ENCODE data around the gene KDSR.

KDSR gene

GRCh38 chr18:63322206-63322605 is 44.8 kb downstream of the KDSR start:
- DNase-seq (ENCODE audit: low read depth, low spot score) = no peak

- DNase-seq (ENCODE audit: low read depth, low spot score) = no peak
Observed at GRCh38 chr18:63321291-63321690, 45.7 kb downstream of the KDSR start.

GRCh38 chr18:63320975-63321265 is 46.1 kb downstream of the KDSR start:
- DNase-seq (ENCODE audit: low read depth, low spot score) = no peak

GRCh38 chr18:63320123-63320974 is 46.7 kb downstream of the KDSR start:
- no peak for DNase-seq (ENCODE audit: low read depth, low spot score)

GRCh38 chr18:63319383-63320122 is 47.5 kb downstream of the KDSR start, which contains the start of gene BCL2:
Gene BCL2, minus strand, starts transcription at chr18:63319769.
- no peak for DNase-seq (ENCODE audit: low read depth, low spot score)

- no peak for DNase-seq (ENCODE audit: low read depth, low spot score)
Observed at GRCh38 chr18:63318889-63319382, 48.1 kb downstream of the KDSR start.

GRCh38 chr18:63317982-63318888 is 48.8 kb downstream of the KDSR start:
- peak; percentile 75 for DNase-seq (ENCODE audit: low read depth, low spot score)

GRCh38 chr18:63317556-63317946 is 49.5 kb downstream of the KDSR start:
- DNase-seq (ENCODE audit: low read depth, low spot score) = no peak

- DNase-seq (ENCODE audit: low read depth, low spot score) = no peak
Observed at GRCh38 chr18:63316612-63317555, 50.1 kb downstream of the KDSR start.

GRCh38 chr18:63315876-63316275 is 51.1 kb downstream of the KDSR start:
- DNase-seq (ENCODE audit: low read depth, low spot score) = no peak

GRCh38 chr18:63315131-63315662 is 51.8 kb downstream of the KDSR start:
- no peak for DNase-seq (ENCODE audit: low read depth, low spot score)

- DNase-seq (ENCODE audit: low read depth, low spot score) = no peak
Observed at GRCh38 chr18:63314062-63314790, 52.8 kb downstream of the KDSR start.

- DNase-seq (ENCODE audit: low read depth, low spot score) = no peak
Observed at GRCh38 chr18:63313396-63313917, 53.5 kb downstream of the KDSR start.

GRCh38 chr18:63312737-63313395 is 54.1 kb downstream of the KDSR start:
- no peak for DNase-seq (ENCODE audit: low read depth, low spot score)

GRCh38 chr18:63312019-63312409 is 55.0 kb downstream of the KDSR start:
- DNase-seq (ENCODE audit: low read depth, low spot score) = no peak

- DNase-seq (ENCODE audit: low read depth, low spot score) = no peak
Observed at GRCh38 chr18:63311118-63312018, 55.6 kb downstream of the KDSR start.

- no peak for DNase-seq (ENCODE audit: low read depth, low spot score)
Observed at GRCh38 chr18:63309422-63309821, 57.6 kb downstream of the KDSR start.
